ENCODE data around the gene CUEDC1.

CUEDC1 gene

GRCh38 chr17:57995076-57995956 is 40.1 kb upstream of the CUEDC1 start:
- Histone ChIP-seq H3K36me3 (peaks cover 25% of the 10 kb centered on the region), H3K27me3 (no peaks in the 10 kb centered on the region), H3K9ac (no peak overlapping the region; the same call in 1 of the 2 replicates), H3K27ac (peak overlapping the region; percentile 76; the same call in 1 of the 2 replicates), H3K9me3 (no peaks in the 10 kb centered on the region), H3K4me2 (peak overlapping the region; percentile 70), H4K20me1 (peaks cover 30% of the 10 kb centered on the region), H3K4me3 (no peak overlapping the region), H3K4me1 (peaks cover 66% of the 10 kb centered on the region)
- no peak for TF ChIP-seq Cebpa-rat (IDR thresholded peaks at IDR 0.05)

GRCh38 chr17:57994436-57994835 is 39.2 kb upstream of the CUEDC1 start:
- H3K9ac ChIP-seq: peak overlapping the region; percentile 25; the same call in 1 of the 2 replicates
- peaks cover 23% of the 10 kb centered on the region for H3K36me3 ChIP-seq
- no peak for TF ChIP-seq Cebpa-rat (IDR thresholded peaks at IDR 0.05)
- H3K27ac ChIP-seq: peak overlapping the region; percentile 76
- peaks cover 74% of the 10 kb centered on the region for H3K4me1 ChIP-seq
- H3K27me3 ChIP-seq: no peaks in the 10 kb centered on the region
- peaks cover 21% of the 10 kb centered on the region for H4K20me1 ChIP-seq
- peak overlapping the region; percentile 70 for H3K4me2 ChIP-seq
- H3K9me3 ChIP-seq: no peaks in the 10 kb centered on the region
- no peak overlapping the region for H3K4me3 ChIP-seq

- peaks cover 77% of the 10 kb centered on the region for H3K4me1 ChIP-seq
- no peaks in the 10 kb centered on the region for H3K27me3 ChIP-seq
- H3K9ac ChIP-seq: peak overlapping the region; percentile 25; the same call in 1 of the 2 replicates
- peaks cover 14% of the 10 kb centered on the region; the same call in 1 of the 2 replicates for H4K20me1 ChIP-seq
- TF ChIP-seq Cebpa-rat (IDR thresholded peaks at IDR 0.05): no peak
- peak overlapping the region; percentile 70 for H3K4me2 ChIP-seq
- H3K9me3 ChIP-seq: no peaks in the 10 kb centered on the region
- H3K36me3 ChIP-seq: peaks cover 16% of the 10 kb centered on the region
- H3K4me3 ChIP-seq: no peak overlapping the region
- H3K27ac ChIP-seq: peak overlapping the region; percentile 76
Observed at GRCh38 chr17:57993471-57994365, 38.5 kb upstream of the CUEDC1 start.

GRCh38 chr17:57991537-57991936 is 36.3 kb upstream of the CUEDC1 start:
- Histone ChIP-seq H3K9ac (no peak overlapping the region; the same call in 1 of the 2 replicates), H3K27me3 (no peaks in the 10 kb centered on the region), H3K9me3 (no peaks in the 10 kb centered on the region), H3K36me3 (no peaks in the 10 kb centered on the region), H3K4me1 (peaks cover 78% of the 10 kb centered on the region), H3K4me2 (no peak overlapping the region), H4K20me1 (peaks cover 20% of the 10 kb centered on the region), H3K4me3 (no peak overlapping the region), H3K27ac (no peak overlapping the region)
- TF ChIP-seq Cebpa-rat (IDR thresholded peaks at IDR 0.05): no peak

GRCh38 chr17:57990037-57990436 is 34.8 kb upstream of the CUEDC1 start:
- Histone ChIP-seq H3K27me3 (no peaks in the 10 kb centered on the region), H3K9me3 (no peaks in the 10 kb centered on the region), H3K9ac (no peak overlapping the region), H3K4me2 (0 out of 2 replicates have a peak overlapping the region, but pooled peaks have one; percentile 76), H3K4me3 (no peak overlapping the region), H3K4me1 (peaks cover 78% of the 10 kb centered on the region), H3K27ac (no peak overlapping the region), H3K36me3 (0 out of 2 replicates have a peak, but pooled peaks cover 2% of the 10 kb centered on the region), H4K20me1 (peaks cover 27% of the 10 kb centered on the region)
- no peak for TF ChIP-seq Cebpa-rat (IDR thresholded peaks at IDR 0.05)

GRCh38 chr17:57988301-57989250 is 33.4 kb upstream of the CUEDC1 start:
- Histone ChIP-seq H4K20me1 (peaks cover 40% of the 10 kb centered on the region), H3K9me3 (no peaks in the 10 kb centered on the region), H3K27ac (peak overlapping the region; percentile 98), H3K4me2 (peak overlapping the region; percentile 76), H3K36me3 (0 out of 2 replicates have a peak, but pooled peaks cover 7% of the 10 kb centered on the region), H3K27me3 (no peaks in the 10 kb centered on the region), H3K4me1 (peaks cover 78% of the 10 kb centered on the region), H3K4me3 (peak overlapping the region; percentile 92), H3K9ac (peak overlapping the region; percentile 97)
- TF ChIP-seq Cebpa-rat (IDR thresholded peaks at IDR 0.05): no peak

GRCh38 chr17:57987581-57988300 is 32.5 kb upstream of the CUEDC1 start, which contains the start of gene VEZF1:
Gene VEZF1 (minus strand): TSS chr17:57988254. CDS start chr17:57988111, 143 bp downstream.
- Histone ChIP-seq H3K9ac (peak within 1 kb of the TSS; percentile 97), H3K4me1 (peaks cover 78% of the 10 kb centered on the region), H3K27me3 (no peaks in the 10 kb centered on the region), H3K4me2 (peak within 1 kb of the TSS; percentile 95), H4K20me1 (peaks cover 48% of the 10 kb centered on the region), H3K36me3 (peaks cover 15% of the 10 kb centered on the region), H3K9me3 (no peaks in the 10 kb centered on the region), H3K4me3 (peak within 1 kb of the TSS; percentile 92), H3K27ac (peak within 1 kb of the TSS; percentile 98)
- TF ChIP-seq Cebpa-rat (IDR thresholded peaks at IDR 0.05): no peak

- no peaks in the 10 kb centered on the region for H3K9me3 ChIP-seq
- peaks cover 22% of the 10 kb centered on the region for H3K36me3 ChIP-seq
- H3K27ac ChIP-seq: peak overlapping the region; percentile 98
- H4K20me1 ChIP-seq: peaks cover 56% of the 10 kb centered on the region
- H3K27me3 ChIP-seq: no peaks in the 10 kb centered on the region
- H3K4me2 ChIP-seq: peak overlapping the region; percentile 95
- TF ChIP-seq Cebpa-rat (IDR thresholded peaks at IDR 0.05): no peak
- H3K4me3 ChIP-seq: peak overlapping the region; percentile 92
- H3K4me1 ChIP-seq: peaks cover 80% of the 10 kb centered on the region
- peak overlapping the region; percentile 97 for H3K9ac ChIP-seq
Observed at GRCh38 chr17:57986841-57987580, 31.8 kb upstream of the CUEDC1 start.

All from BLaER1 (cell line).